GM13976 (cell line): ENCODE measurements around the gene WNT6.

Experiments
- DNase-seq: peaks from one replicate; pipeline ENCODE4 v3.0.0; 2012; ENCODE audit warnings: low spot score
- CTCF ChIP-seq: IDR thresholded peaks from 2 replicates; pipeline ENCODE4 v1.5.1; 2012; ENCODE audit warnings: borderline replicate concordance, mild to moderate bottlenecking; ENCODE audit not compliant: insufficient read depth; ENCODE audit errors: extremely low read depth, missing control alignments, control extremely low read depth
- in situ Hi-C: fragments of 300-500 bp; cut with MboI; formaldehyde crosslinking; loops from one replicate; pipeline ENCODE4 v1.12.0; 2022; ENCODE audit warnings: low sequenced_read_pairs, mixed read lengths, inconsistent platforms; ENCODE audit not compliant: unreplicated experiment

The WNT6 gene

GRCh38 chr2:218849721-218850120, 9.9 kb upstream of the WNT6 start:
- TF ChIP-seq CTCF: no peak
- in situ Hi-C loops: loop anchor here (10.0 to 25.0 kb wide), 3 partner anchors 125 to 437 kb away; partner anchors contain the start of genes FEV and VIL1
- DNase-seq: no peak

- no peak for TF ChIP-seq CTCF
- in situ Hi-C loops: loop anchor here (10.0 kb wide), 1 partner anchor 134 kb away; the partner anchor contains the start of gene FEV
- DNase-seq: no peak
Measured at GRCh38 chr2:218850796-218851195, 8.8 kb upstream of the WNT6 start.

GRCh38 chr2:218851286-218851685, 8.3 kb upstream of the WNT6 start:
- in situ Hi-C loops: loop anchor here (10.0 kb wide), 1 partner anchor 134 kb away; the partner anchor contains the start of gene FEV
- DNase-seq: no peak
- no peak for TF ChIP-seq CTCF

- peak; percentile 74 for DNase-seq
- in situ Hi-C loops: loop anchor here (10.0 kb wide), 1 partner anchor 132 kb away; the partner anchor contains the start of gene FEV
- TF ChIP-seq CTCF: peak; percentile 84
Measured at GRCh38 chr2:218852911-218853667, 6.5 kb upstream of the WNT6 start.

- DNase-seq: no peak
- no peak for TF ChIP-seq CTCF
- in situ Hi-C loops: loop anchor here (10.0 kb wide), 1 partner anchor 131 kb away; the partner anchor contains the start of gene FEV
Measured at GRCh38 chr2:218853766-218854165, 5.8 kb upstream of the WNT6 start.

- DNase-seq: no peak
- no peak for TF ChIP-seq CTCF
- in situ Hi-C loops: loop anchor here (10.0 kb wide), 1 partner anchor 130 kb away; the partner anchor contains the start of gene FEV
Measured at GRCh38 chr2:218854860-218855259, 4.7 kb upstream of the WNT6 start.
